Measurements from ENCODE around the gene TIMMDC1. TPM values are rescaled to one million over a fixed set of nuclear protein-coding genes. Genes with fewer than 3 reads are reported as not detected.

TIMMDC1 gene
- total and polyA plus RNA-seq, 2 of the 13 experiments (the other 11 are each of a cell fraction or from before 2014, with no cell fraction given), result 50.0 to 77.8 TPM

DNA sequence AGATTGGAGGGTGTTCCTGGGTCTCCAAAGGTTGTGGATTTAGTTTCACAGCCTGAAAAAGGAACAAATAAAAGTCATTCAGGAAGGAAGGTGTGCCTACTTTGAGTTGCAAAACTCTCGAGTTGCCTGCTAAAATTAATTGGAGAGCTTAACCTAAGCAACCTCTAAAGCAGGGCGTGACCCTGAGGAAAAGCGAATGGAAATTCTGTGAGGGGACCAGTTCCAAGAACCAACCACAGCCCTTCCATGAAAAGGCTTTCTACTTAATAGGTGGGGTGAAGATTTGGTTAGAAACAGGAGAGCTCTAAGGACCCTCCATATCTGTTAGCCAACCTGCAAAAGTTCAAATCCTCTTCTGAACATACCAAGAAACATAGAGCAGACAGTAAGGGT is 59.5 kb downstream of the TIMMDC1 start (continued):
- TF ChIP-seq, protein P1, sequence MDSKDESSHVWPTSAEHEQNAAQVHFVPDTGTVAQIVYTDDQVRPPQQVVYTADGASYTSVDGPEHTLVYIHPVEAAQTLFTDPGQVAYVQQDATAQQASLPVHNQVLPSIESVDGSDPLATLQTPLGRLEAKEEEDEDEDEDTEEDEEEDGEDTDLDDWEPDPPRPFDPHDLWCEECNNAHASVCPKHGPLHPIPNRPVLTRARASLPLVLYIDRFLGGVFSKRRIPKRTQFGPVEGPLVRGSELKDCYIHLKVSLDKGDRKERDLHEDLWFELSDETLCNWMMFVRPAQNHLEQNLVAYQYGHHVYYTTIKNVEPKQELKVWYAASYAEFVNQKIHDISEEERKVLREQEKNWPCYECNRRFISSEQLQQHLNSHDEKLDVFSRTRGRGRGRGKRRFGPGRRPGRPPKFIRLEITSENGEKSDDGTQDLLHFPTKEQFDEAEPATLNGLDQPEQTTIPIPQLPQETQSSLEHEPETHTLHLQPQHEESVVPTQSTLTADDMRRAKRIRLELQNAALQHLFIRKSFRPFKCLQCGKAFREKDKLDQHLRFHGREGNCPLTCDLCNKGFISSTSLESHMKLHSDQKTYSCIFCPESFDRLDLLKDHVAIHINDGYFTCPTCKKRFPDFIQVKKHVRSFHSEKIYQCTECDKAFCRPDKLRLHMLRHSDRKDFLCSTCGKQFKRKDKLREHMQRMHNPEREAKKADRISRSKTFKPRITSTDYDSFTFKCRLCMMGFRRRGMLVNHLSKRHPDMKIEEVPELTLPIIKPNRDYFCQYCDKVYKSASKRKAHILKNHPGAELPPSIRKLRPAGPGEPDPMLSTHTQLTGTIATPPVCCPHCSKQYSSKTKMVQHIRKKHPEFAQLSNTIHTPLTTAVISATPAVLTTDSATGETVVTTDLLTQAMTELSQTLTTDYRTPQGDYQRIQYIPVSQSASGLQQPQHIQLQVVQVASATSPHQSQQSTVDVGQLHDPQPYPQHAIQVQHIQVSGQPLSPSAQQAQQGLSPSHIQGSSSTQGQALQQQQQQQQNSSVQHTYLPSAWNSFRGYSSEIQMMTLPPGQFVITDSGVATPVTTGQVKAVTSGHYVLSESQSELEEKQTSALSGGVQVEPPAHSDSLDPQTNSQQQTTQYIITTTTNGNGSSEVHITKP (CRISPR knock-in tag; IDR thresholded peaks at IDR 0.05; ENCODE audit: low read depth), result no peak
- no peak for TF ChIP-seq NFE2 (CRISPR knock-in tag; IDR thresholded peaks at IDR 0.05)
- TF ChIP-seq ZNF713 (CRISPR knock-in tag; IDR thresholded peaks at IDR 0.05), result no peak
- TF ChIP-seq HNF4G (IDR thresholded peaks at IDR 0.05; ENCODE audit: borderline replicate concordance, low read depth, low read length), result no peak
- TF ChIP-seq HNF4G (CRISPR knock-in tag; IDR thresholded peaks at IDR 0.05; ENCODE audit: borderline replicate concordance, low read depth), result no peak

DNA sequence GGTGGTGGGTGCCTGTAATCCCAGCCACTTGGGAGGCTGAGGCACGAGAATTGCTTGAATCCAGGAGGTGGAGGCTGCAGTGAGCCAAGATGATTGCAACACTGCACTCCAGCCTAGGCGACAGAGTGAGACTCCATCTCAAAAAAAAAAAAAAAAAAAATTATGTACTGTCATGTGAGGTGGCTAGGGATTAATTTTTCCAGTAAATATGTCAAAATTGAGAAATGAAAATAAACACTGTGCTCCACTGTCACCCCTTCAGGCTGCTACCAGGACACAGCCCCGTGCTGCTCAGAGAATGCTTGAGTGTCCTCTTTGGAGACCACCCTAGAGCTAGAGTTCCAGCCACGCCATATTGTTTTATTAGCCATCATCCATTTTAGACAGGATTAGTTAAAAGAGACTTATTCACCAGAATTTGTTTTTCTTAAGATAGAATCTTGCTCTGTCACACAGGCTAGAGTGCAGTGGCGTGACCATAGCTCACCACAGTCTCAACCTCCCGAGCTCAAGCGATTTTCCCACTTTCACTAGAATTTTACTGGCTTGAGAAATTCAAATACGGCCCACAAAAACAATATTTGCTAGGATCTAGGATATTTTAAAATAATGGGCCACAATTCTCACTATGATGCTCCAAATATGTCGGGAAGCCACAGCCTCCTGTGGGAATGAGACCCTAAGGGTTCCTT is 60.4 kb downstream of the TIMMDC1 start:
- no peak overlapping the region for H3K4me2 ChIP-seq (ENCODE audit: low read depth, low read length)
- H2AFZ ChIP-seq (ENCODE audit: low read length), result no peak overlapping the region
- in situ Hi-C loops (cut with HindIII; ENCODE audit: extremely low pct_ligation_motif_present, low pct_unique_long_range_greater_than_20kb), result no loop called here
- no peak overlapping the region for H3K4me3 ChIP-seq (replicated peaks in 1 of 3; ENCODE audit: insufficient read depth in 1 of 3, low read depth in 2 of 3, low read length in 3 of 3)
- no peak overlapping the region for H3K27ac ChIP-seq (ENCODE audit: extremely low read length, insufficient read depth, low read length)
- WGBS (ENCODE audit: low lambda C conversion rate), result 44% methylated on average over 9 of the region's 9 CpGs
- ATAC-seq (no peak), DNase-seq (ENCODE audit: low spot score) (no peak), FAIRE-seq (no peak)
- no peak overlapping the region for H3K9ac ChIP-seq (ENCODE audit: insufficient read depth, low read depth, low read length)
- no peaks in the 10 kb centered on the region for H3K36me3 ChIP-seq (replicated peaks in 1 of 2; ENCODE audit: control insufficient read depth in 1 of 2, insufficient read depth in 2 of 2, low read length in 2 of 2)
- no peaks in the 10 kb centered on the region for H3K9me3 ChIP-seq (ENCODE audit: low read length)
- H3K79me2 ChIP-seq (ENCODE audit: insufficient read depth, low read length), result no peaks in the 10 kb centered on the region
- ChIA-PET POLR2A (no interaction called here), CTCF (ENCODE audit: low intra/inter-chr PET ratio, low total read pairs) (interaction anchor here (1.5 kb wide), 1 partner anchor 178 kb away, joined by 4 read pairs; no protein-coding TSS in a partner anchor)
- H4K20me1 ChIP-seq (ENCODE audit: insufficient read depth, low read length), result no peaks in the 10 kb centered on the region
- no peaks in the 10 kb centered on the region for H3K4me1 ChIP-seq (ENCODE audit: insufficient read depth, low read length)
- intact Hi-C loops (cut with micrococcal nuclease; ENCODE audit: unreplicated experiment), result no loop called here
- H3K27me3 ChIP-seq (ENCODE audit: control insufficient read depth in 1 of 2, insufficient read depth in 2 of 2, low read length in 2 of 2), result peaks cover 0 to 12% of the 10 kb centered on the region in 2 experiments; a peak in 2 of 5 replicates
- no TSS peak for BruUV-seq (replicated peaks)
- TF ChIP-seq HDAC2 (CRISPR knock-in tag; IDR thresholded peaks at IDR 0.05) (no peak), TOE1 (CRISPR knock-in tag; IDR thresholded peaks at IDR 0.05) (no peak), ZNF496 (CRISPR knock-in tag; IDR thresholded peaks at IDR 0.05; ENCODE audit: insufficient replicate concordance) (no peak), FOSL1 (CRISPR knock-in tag; IDR thresholded peaks at IDR 0.05; ENCODE audit: borderline replicate concordance) (no peak), ZNF431 (CRISPR knock-in tag; IDR thresholded peaks at IDR 0.05; ENCODE audit: borderline replicate concordance, low read depth) (no peak), ZNF30 (CRISPR knock-in tag; IDR thresholded peaks at IDR 0.05) (no peak), ZNF775 (CRISPR knock-in tag; IDR thresholded peaks at IDR 0.05; ENCODE audit: borderline replicate concordance) (no peak)
- TF ChIP-seq, protein P2, sequence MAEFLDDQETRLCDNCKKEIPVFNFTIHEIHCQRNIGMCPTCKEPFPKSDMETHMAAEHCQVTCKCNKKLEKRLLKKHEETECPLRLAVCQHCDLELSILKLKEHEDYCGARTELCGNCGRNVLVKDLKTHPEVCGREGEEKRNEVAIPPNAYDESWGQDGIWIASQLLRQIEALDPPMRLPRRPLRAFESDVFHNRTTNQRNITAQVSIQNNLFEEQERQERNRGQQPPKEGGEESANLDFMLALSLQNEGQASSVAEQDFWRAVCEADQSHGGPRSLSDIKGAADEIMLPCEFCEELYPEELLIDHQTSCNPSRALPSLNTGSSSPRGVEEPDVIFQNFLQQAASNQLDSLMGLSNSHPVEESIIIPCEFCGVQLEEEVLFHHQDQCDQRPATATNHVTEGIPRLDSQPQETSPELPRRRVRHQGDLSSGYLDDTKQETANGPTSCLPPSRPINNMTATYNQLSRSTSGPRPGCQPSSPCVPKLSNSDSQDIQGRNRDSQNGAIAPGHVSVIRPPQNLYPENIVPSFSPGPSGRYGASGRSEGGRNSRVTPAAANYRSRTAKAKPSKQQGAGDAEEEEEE (CRISPR knock-in tag; IDR thresholded peaks at IDR 0.05; ENCODE audit: borderline replicate concordance), result no peak
- TF ChIP-seq, protein P1 (CRISPR knock-in tag; IDR thresholded peaks at IDR 0.05; ENCODE audit: low read depth), result no peak

All from HepG2 (cell line).